A549 (cell line): ENCODE data around the gene XPNPEP1. TPM values are rescaled to one million over a fixed set of nuclear protein-coding genes. Genes with fewer than 3 reads are reported as not detected.

Experiments
- ATAC-seq, 2 experiments: fragments of 200-7000 bp in 1 of 2; fragments of >200 bp in 1 of 2; cut with Nextera tagmentation in 1 of 2; cut with Tn5 transposase in 1 of 2; 3 replicates each; pipeline versions ENCODE4 v1.8.0 to v1.9.1; 2018 to 2020; ENCODE audit warnings: mild to moderate bottlenecking in 1 of 2, moderate library complexity in 1 of 2
- CTCF ChIA-PET: fragments of 300-600 bp; sonication (Branson Sonifier 250); formaldehyde crosslinking; extraction: SDS; loops from one replicate; lab custom pipeline; 2021; ENCODE audit warnings: antibody characterized with exemption, inconsistent platforms; lab: Yijun Ruan, JAX
- POLR2A ChIA-PET: fragments of 350-600 bp; formaldehyde crosslinking; extraction: SDS; loops from one replicate; lab custom pipeline; 2021; ENCODE audit warnings: antibody characterized with exemption, inconsistent platforms; lab: Yijun Ruan, JAX
- DNase-seq, 2 experiments: peaks; one replicate each; pipeline versions ENCODE4 v3.0.0 to v3.0.0-alpha.2; 2011 to 2016; ENCODE audit warnings: low read depth in 1 of 2, low spot score in 1 of 2
- FAIRE-seq: peaks from 2 replicates; lab custom pipeline; 2011; peaks lifted over from hg19 to GRCh38; lab: Jason Lieb, UNC
- H3K27ac ChIP-seq, 2 experiments: fragments of >200 bp; sonication (Bioruptor Twin); formaldehyde crosslinking; 3 replicates each; pipeline ENCODE4 v1.5.1; 2016 to 2017
- H3K4me1 ChIP-seq: fragments of >200 bp; sonication (Bioruptor Twin); formaldehyde crosslinking; 3 replicates; pipeline ENCODE4 v1.6.1; 2016
- H3K4me2 ChIP-seq: fragments of >200 bp; sonication (Bioruptor Twin); formaldehyde crosslinking; 3 replicates; pipeline ENCODE4 v1.6.1; 2016
- H3K4me3 ChIP-seq: fragments of >200 bp; sonication (Bioruptor Twin); formaldehyde crosslinking; 3 replicates; pipeline ENCODE4 v1.5.1; 2016
- H3K9me3 ChIP-seq: fragments of >200 bp; sonication (Bioruptor Twin); formaldehyde crosslinking; 3 replicates; pipeline ENCODE4 v1.6.1; 2016
- CBX8 ChIP-seq: fragments of 200-600 bp; sonication (generic); IDR thresholded peaks from 2 replicates; pipeline ENCODE4 v1.6.1; 2016
- CHD2 ChIP-seq: fragments of 150-350 bp; IDR thresholded peaks from 2 replicates; pipeline ENCODE4 v1.6.1; 2014; ENCODE audit warnings: low read length; ENCODE audit not compliant: partially characterized antibody
- E2F6 ChIP-seq: IDR thresholded peaks from 2 replicates; pipeline ENCODE4 v1.6.1; 2012; ENCODE audit warnings: low read depth, borderline replicate concordance
- EP300 ChIP-seq, 2 experiments: fragments of >200 bp; sonication (Bioruptor Twin); formaldehyde crosslinking; IDR thresholded peaks; 2 replicates in 1 of 2; 3 replicates in 1 of 2; pipeline ENCODE4 v1.6.1; 2016 to 2017
- ESRRA ChIP-seq: fragments of 150-350 bp; IDR thresholded peaks from 2 replicates; pipeline ENCODE4 v1.6.1; 2014; ENCODE audit warnings: mild to moderate bottlenecking, low read length, borderline replicate concordance
- FOSL2 ChIP-seq, 2 experiments: fragments of 450-650 bp in 1 of 2; fragments of >200 bp in 1 of 2; sonication (Bioruptor Twin) in 1 of 2; formaldehyde crosslinking; IDR thresholded peaks; 2 replicates each; pipeline versions ENCODE4 v1.5.0 to v1.6.1; 2016 to 2020; ENCODE audit warnings: mild to moderate bottlenecking in 1 of 2, moderate library complexity in 1 of 2
- HDAC2 ChIP-seq: fragments of 200-600 bp; sonication (generic); IDR thresholded peaks from 2 replicates; pipeline ENCODE4 v1.6.1; 2016
- HOXA7 ChIP-seq: fragments of 250-450 bp; sonication (Bioruptor Pico); IDR thresholded peaks from 2 replicates; pipeline ENCODE4 v1.5.0; 2020; ENCODE audit warnings: mild to moderate bottlenecking, moderate library complexity
- JUN ChIP-seq, 2 experiments: fragments of >200 bp; sonication (Bioruptor Twin); formaldehyde crosslinking; IDR thresholded peaks; 2 replicates in 1 of 2; 3 replicates in 1 of 2; pipeline ENCODE4 v1.6.1; 2016 to 2017
- JUNB ChIP-seq: fragments of >200 bp; sonication (Bioruptor Twin); formaldehyde crosslinking; IDR thresholded peaks from 2 replicates; pipeline ENCODE4 v1.6.1; 2016
- MAX ChIP-seq: IDR thresholded peaks from 2 replicates; pipeline ENCODE4 v1.6.1; 2012
- PHF8 ChIP-seq: fragments of 200-600 bp; sonication (generic); IDR thresholded peaks from 2 replicates; pipeline ENCODE4 v1.6.1; 2016; ENCODE audit warnings: low read depth, mild to moderate bottlenecking, antibody characterized with exemption, moderate library complexity, borderline replicate concordance
- RAD21 ChIP-seq, 2 experiments: fragments of >200 bp in 1 of 2; sonication (Bioruptor Twin) in 1 of 2; formaldehyde crosslinking in 1 of 2; IDR thresholded peaks in 1 of 2; conservative IDR thresholded peaks in 1 of 2; 2 replicates in 1 of 2; 3 replicates in 1 of 2; pipeline ENCODE4 v1.6.1; 2012 to 2018; ENCODE audit warnings: inconsistent platforms in 1 of 2
- RARB ChIP-seq: fragments of 250-450 bp; sonication (Bioruptor Pico); IDR thresholded peaks from 2 replicates; pipeline ENCODE4 v1.8.0; 2021; ENCODE audit warnings: mild to moderate bottlenecking, moderate library complexity
- REST ChIP-seq: fragments of 200-600 bp; sonication (generic); IDR thresholded peaks from 2 replicates; pipeline ENCODE4 v1.6.1; 2016; ENCODE audit warnings: antibody characterized with exemption, mild to moderate bottlenecking, moderate library complexity
- SMC3 ChIP-seq: fragments of >200 bp; sonication (Bioruptor Twin); formaldehyde crosslinking; IDR thresholded peaks from 3 replicates; pipeline ENCODE4 v1.6.1; 2018; ENCODE audit warnings: inconsistent platforms
- TFCP2L1 ChIP-seq: fragments of 250-450 bp; sonication (Bioruptor Pico); IDR thresholded peaks from 2 replicates; pipeline ENCODE4 v1.5.0; 2021; ENCODE audit warnings: mild to moderate bottlenecking
- ZNF302 ChIP-seq: fragments of 250-450 bp; sonication (Bioruptor Pico); IDR thresholded peaks from 2 replicates; pipeline ENCODE4 v1.9.0; 2021; ENCODE audit warnings: inconsistent platforms, mild to moderate bottlenecking, moderate library complexity
- WGBS: methylation state at CpG from one replicate; pipeline ENCODE4 v1.1.6; 2017; ENCODE audit errors: missing lambda C conversion rate; 5-methylcytosine and 5-hydroxymethylcytosine counted together
- polyA plus RNA-seq, 4 experiments: library from polyadenylated mRNA; depleted of rRNA in 3 of 4; stranded (reverse); fragments of >200 nt; fragmentation: RNase III in 1 of 4; extraction: RNeasy Plus Mini Kit Qiagen cat#74134 plus additional on column Dnase treatment in 1 of 4; gene quantifications; 2 replicates in 3 of 4; 3 replicates in 1 of 4; pipeline ENCODE4 v1.2.3, GENCODE V29; 2011 to 2017
- TF ChIP-seq, protein P1 (sequence below): fragments of >200 bp; sonication (Bioruptor Twin); formaldehyde crosslinking; IDR thresholded peaks from 2 replicates; pipeline ENCODE4 v1.6.1; 2016

Gene XPNPEP1
- polyA plus RNA-seq, 2 of the 4 experiments (the other 2 are of a cell fraction), result 32.5 to 53.9 TPM

DNA sequence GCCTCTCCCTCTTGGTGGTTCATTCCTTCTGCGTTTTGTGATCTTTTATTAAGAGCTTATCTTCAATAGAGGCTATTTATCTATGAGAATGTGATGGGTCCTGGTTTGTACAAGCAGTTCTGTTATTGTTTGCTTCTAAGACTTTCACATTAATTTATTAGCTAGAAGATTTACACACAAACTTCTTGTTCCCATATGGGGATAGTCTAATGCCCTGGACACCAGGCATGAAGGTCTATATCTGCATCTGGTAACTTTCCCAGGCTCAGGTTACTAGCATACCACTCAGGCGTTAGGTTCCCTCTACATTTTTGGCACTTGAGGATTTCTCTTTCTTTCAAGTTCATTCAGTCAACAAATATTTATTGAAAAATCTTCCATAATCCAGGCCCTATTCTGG lies 7.7 kb downstream of the XPNPEP1 start:
- no peak for TF ChIP-seq MAX
- ChIA-PET CTCF (interaction anchor here (1.0 kb wide), 1 partner anchor 63 kb away, joined by 3 read pairs; no protein-coding TSS in a partner anchor), POLR2A (interaction anchor here (0.5 kb wide), 1 partner anchor 59 kb away, joined by 6 read pairs; no protein-coding TSS in a partner anchor)
- no peaks in the 10 kb centered on the region for H3K9me3 ChIP-seq
- peak overlapping the region in 1 of 2 experiments; percentile 3; a peak in 1 of 6 replicates for H3K27ac ChIP-seq
- WGBS, result 84% methylated on average over 2 of the region's 2 CpGs
- no peak; a peak in 1 of 6 replicates for ATAC-seq
- H3K4me1 ChIP-seq, result peaks cover 24% of the 10 kb centered on the region
- H3K4me3 ChIP-seq, result no peak overlapping the region
- H3K4me2 ChIP-seq, result peak overlapping the region; percentile 47
- no peak for FAIRE-seq
- no peak for DNase-seq

DNA sequence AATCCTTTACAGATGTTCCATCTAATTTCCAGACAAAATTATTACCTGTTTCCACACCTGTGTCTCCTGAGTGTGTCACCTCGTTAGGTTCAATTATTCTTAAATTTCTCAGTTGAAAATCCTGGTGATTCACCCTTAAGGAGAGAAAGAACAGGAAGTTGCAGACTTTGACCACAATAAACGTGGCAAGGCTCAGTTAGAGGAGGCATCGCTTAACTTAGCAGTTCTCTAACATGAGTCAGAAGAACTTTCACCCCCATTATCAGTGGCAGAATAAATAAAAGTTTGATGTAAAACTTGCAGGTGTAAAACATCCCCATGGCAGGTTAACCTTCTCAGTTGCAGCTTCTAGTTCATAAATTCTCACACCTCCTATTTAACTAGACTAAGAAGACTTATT lies 8.3 kb downstream of the XPNPEP1 start:
- TF ChIP-seq, protein P1, sequence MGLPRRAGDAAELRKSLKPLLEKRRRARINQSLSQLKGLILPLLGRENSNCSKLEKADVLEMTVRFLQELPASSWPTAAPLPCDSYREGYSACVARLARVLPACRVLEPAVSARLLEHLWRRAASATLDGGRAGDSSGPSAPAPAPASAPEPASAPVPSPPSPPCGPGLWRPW, result no peak
- no peak for TF ChIP-seq E2F6
- TF ChIP-seq FOSL2 (IDR thresholded peaks at IDR 0.05), result 0 out of 2 replicates have a peak, but pooled peaks have one; percentile 10
- peak; percentile 45 for TF ChIP-seq FOSL2 (CRISPR knock-in tag; IDR thresholded peaks at IDR 0.05)
- no peak for TF ChIP-seq RARB (CRISPR knock-in tag)
- 5% methylated on average over 3 of the region's 3 CpGs for WGBS
- CTCF ChIA-PET, result interaction anchor here (0.6 to 1.0 kb wide), 2 partner anchors 63 to 1047 kb away, joined by 3 read pairs; no protein-coding TSS in a partner anchor
- POLR2A ChIA-PET, result interaction anchor here (0.5 kb wide), 1 partner anchor 59 kb away, joined by 6 read pairs; no protein-coding TSS in a partner anchor
- Histone ChIP-seq H3K9me3 (no peaks in the 10 kb centered on the region), H3K27ac (peak overlapping the region in 1 of 2 experiments; percentile 41; a peak in 2 of 6 replicates), H3K4me1 (peaks cover 24% of the 10 kb centered on the region), H3K4me2 (peak overlapping the region; percentile 47), H3K4me3 (no peak overlapping the region)
- peak; percentile 87 to 90 for ATAC-seq
- peak; percentile 47 to 69 for DNase-seq
- FAIRE-seq, result no peak

- H3K4me2 ChIP-seq, result no peak overlapping the region; the same call in 2 of the 3 replicates
- WGBS, result 84% methylated on average over 4 of the region's 4 CpGs
- H3K4me3 ChIP-seq, result no peak overlapping the region
- TF ChIP-seq ZNF302 (no peak), EP300 (IDR thresholded peaks at IDR 0.05) (no peak), HDAC2 (no peak), CBX8 (no peak), RAD21 (conservative IDR thresholded peaks at IDR 0.05 in 1 of 2, IDR thresholded peaks at IDR 0.05 in 1 of 2) (no peak), REST (no peak), TFCP2L1 (CRISPR knock-in tag) (no peak), RARB (CRISPR knock-in tag) (no peak), CHD2 (no peak), HOXA7 (CRISPR knock-in tag) (no peak), JUNB (no peak), SMC3 (no peak), ESRRA (no peak), JUN (IDR thresholded peaks at IDR 0.05) (no peak), PHF8 (no peak)
- ATAC-seq, result no peak
- H3K9me3 ChIP-seq, result no peaks in the 10 kb centered on the region
- CTCF ChIA-PET, result interaction anchor here (0.6 to 1.9 kb wide), 3 partner anchors 10 to 124 kb away, joined by 3 to 6 read pairs (median 3); no protein-coding TSS in a partner anchor
- DNase-seq, result no peak
- no peak for FAIRE-seq
- H3K27ac ChIP-seq, result no peak overlapping the region
- peaks cover 24% of the 10 kb centered on the region for H3K4me1 ChIP-seq
- POLR2A ChIA-PET, result no interaction called here
Observed at GRCh38 chr10:109913306-109913892, 9.9 kb downstream of the XPNPEP1 start.
